ENCODE data around the gene IARS1.
A peak's percentile ranks its signal among the peaks of the same experiment; 100 is the strongest.

The IARS1 gene

GRCh38 chr9:92324889-92325268 is 31.4 kb upstream of the IARS1 start:
- TF ChIP-seq CTCF (IDR thresholded peaks at IDR 0.05; ENCODE audit: low read depth, low read length, poor library complexity, severe bottlenecking) (no peak), EZH2phosphoT487 (IDR thresholded peaks at IDR 0.05; ENCODE audit: borderline replicate concordance, low read length) (no peak)
- Histone ChIP-seq H3K9me3 (ENCODE audit: control insufficient read depth, insufficient read depth, low read length) (no peaks in the 10 kb centered on the region), H3K4me1 (ENCODE audit: control insufficient read depth, low read length) (peaks cover 27% of the 10 kb centered on the region), H3K9me2 (replicated peaks; ENCODE audit: control insufficient read depth, low read length) (no peaks in the 10 kb centered on the region), H3K27me3 (ENCODE audit: control insufficient read depth, low read length) (no peaks in the 10 kb centered on the region), H3K79me2 (ENCODE audit: control insufficient read depth, low read length) (peaks cover 76% of the 10 kb centered on the region), H3F3A (ENCODE audit: control insufficient read depth, insufficient read depth) (no peaks in the 10 kb centered on the region), H3K4me2 (ENCODE audit: low read length) (peak overlapping the region; percentile 63), H3K4me3 (ENCODE audit: low read length) (peak overlapping the region; percentile 95), H3K27ac (ENCODE audit: low read depth, low read length) (peak overlapping the region; percentile 77), H3K36me3 (ENCODE audit: control insufficient read depth, low read length) (peaks cover 45% of the 10 kb centered on the region), H4K20me1 (ENCODE audit: control insufficient read depth, insufficient read depth, low read depth, low read length) (no peaks in the 10 kb centered on the region)

- H3K9me2 ChIP-seq (replicated peaks; ENCODE audit: control insufficient read depth, low read length), result no peaks in the 10 kb centered on the region
- H3K4me3 ChIP-seq (ENCODE audit: low read length), result peak overlapping the region; percentile 95
- TF ChIP-seq CTCF (IDR thresholded peaks at IDR 0.05; ENCODE audit: low read depth, low read length, poor library complexity, severe bottlenecking), result no peak
- TF ChIP-seq EZH2phosphoT487 (IDR thresholded peaks at IDR 0.05; ENCODE audit: borderline replicate concordance, low read length), result no peak
- H3K36me3 ChIP-seq (ENCODE audit: control insufficient read depth, low read length), result peaks cover 49% of the 10 kb centered on the region
- no peaks in the 10 kb centered on the region for H3F3A ChIP-seq (ENCODE audit: control insufficient read depth, insufficient read depth)
- peaks cover 27% of the 10 kb centered on the region for H3K4me1 ChIP-seq (ENCODE audit: control insufficient read depth, low read length)
- peaks cover 71% of the 10 kb centered on the region for H3K79me2 ChIP-seq (ENCODE audit: control insufficient read depth, low read length)
- no peaks in the 10 kb centered on the region for H4K20me1 ChIP-seq (ENCODE audit: control insufficient read depth, insufficient read depth, low read depth, low read length)
- no peaks in the 10 kb centered on the region for H3K27me3 ChIP-seq (ENCODE audit: control insufficient read depth, low read length)
- H3K4me2 ChIP-seq (ENCODE audit: low read length), result peak overlapping the region; percentile 63
- H3K27ac ChIP-seq (ENCODE audit: low read depth, low read length), result peak overlapping the region; percentile 77; the same call in 1 of the 2 replicates
- no peaks in the 10 kb centered on the region for H3K9me3 ChIP-seq (ENCODE audit: control insufficient read depth, insufficient read depth, low read length)
Measured at GRCh38 chr9:92324431-92324830, 30.9 kb upstream of the IARS1 start.

GRCh38 chr9:92315456-92315855 is 22.0 kb upstream of the IARS1 start:
- Histone ChIP-seq H3K27ac (ENCODE audit: low read depth, low read length) (no peak overlapping the region), H3F3A (ENCODE audit: control insufficient read depth, insufficient read depth) (peaks cover 6% of the 10 kb centered on the region; the same call in 1 of the 2 replicates), H4K20me1 (ENCODE audit: control insufficient read depth, insufficient read depth, low read depth, low read length) (peaks cover 6% of the 10 kb centered on the region; the same call in 1 of the 2 replicates), H3K79me2 (ENCODE audit: control insufficient read depth, low read length) (peaks cover 48% of the 10 kb centered on the region), H3K36me3 (ENCODE audit: control insufficient read depth, low read length) (peaks cover 89% of the 10 kb centered on the region), H3K4me2 (ENCODE audit: low read length) (no peak overlapping the region), H3K9me2 (replicated peaks; ENCODE audit: control insufficient read depth, low read length) (no peaks in the 10 kb centered on the region), H3K27me3 (ENCODE audit: control insufficient read depth, low read length) (no peaks in the 10 kb centered on the region), H3K4me1 (ENCODE audit: control insufficient read depth, low read length) (peaks cover 14% of the 10 kb centered on the region), H3K9me3 (ENCODE audit: control insufficient read depth, insufficient read depth, low read length) (no peaks in the 10 kb centered on the region), H3K4me3 (ENCODE audit: low read length) (no peak overlapping the region)
- TF ChIP-seq CTCF (IDR thresholded peaks at IDR 0.05; ENCODE audit: low read depth, low read length, poor library complexity, severe bottlenecking), result no peak
- no peak for TF ChIP-seq EZH2phosphoT487 (IDR thresholded peaks at IDR 0.05; ENCODE audit: borderline replicate concordance, low read length)

All from DOHH2 (cell line).